Measurements from ENCODE around the gene ZNF652. TPM values are rescaled to one million over a fixed set of nuclear protein-coding genes. Genes with fewer than 3 reads are reported as not detected.

ZNF652 gene
- polyA plus RNA-seq, 1 of the 3 experiments (the other 2 are of a cell fraction) = 5.1 TPM

GRCh38 chr17:49333804-49334203, 28.2 kb downstream of the ZNF652 start (continued):
- TF ChIP-seq CHD2 (IDR thresholded peaks at IDR 0.05; ENCODE audit: low read length, partially characterized antibody) = no peak
- no peak for TF ChIP-seq FOXM1 (IDR thresholded peaks at IDR 0.05; ENCODE audit: low read depth)
- TF ChIP-seq USF2 (IDR thresholded peaks at IDR 0.05; ENCODE audit: borderline replicate concordance, low read depth, low read length) = no peak
- no peak for TF ChIP-seq SIN3A (IDR thresholded peaks at IDR 0.05; ENCODE audit: borderline replicate concordance, low read depth, low read length)
- TF ChIP-seq GABPA (IDR thresholded peaks at IDR 0.05; ENCODE audit: low read depth) = no peak
- TF ChIP-seq PBX3 (IDR thresholded peaks at IDR 0.05) = no peak
- TF ChIP-seq TCF12 (IDR thresholded peaks at IDR 0.05) = no peak
- TF ChIP-seq GATA2 (CRISPR knock-in tag; IDR thresholded peaks at IDR 0.05) = no peak

GRCh38 chr17:49327835-49328784, 33.9 kb downstream of the ZNF652 start:
- no peak overlapping the region for H3K4me3 ChIP-seq (ENCODE audit: low read depth in 2 of 2, low read length in 1 of 2)
- H2AFZ ChIP-seq (ENCODE audit: low read depth) = no peak overlapping the region
- POLR2A ChIA-PET = no interaction called here
- H3K27ac ChIP-seq (ENCODE audit: low read depth in 2 of 2, low read length in 1 of 2) = no peak overlapping the region
- no peaks in the 10 kb centered on the region for H3K4me1 ChIP-seq (ENCODE audit: control insufficient read depth in 1 of 2, insufficient read depth in 2 of 2, low read depth in 1 of 2, low read length in 1 of 2)
- H3K9me2 ChIP-seq = no peaks in the 10 kb centered on the region
- no peak overlapping the region for H3K4me2 ChIP-seq
- peaks cover 0 to 5% of the 10 kb centered on the region in 2 experiments for H3K36me3 ChIP-seq (replicated peaks in 1 of 2; ENCODE audit: control insufficient read depth in 1 of 2, insufficient read depth in 2 of 2, low read length in 1 of 2)
- H3K9me3 ChIP-seq = no peaks in the 10 kb centered on the region
- no peaks in the 10 kb centered on the region for H3K27me3 ChIP-seq (ENCODE audit: insufficient read depth)
- 92% methylated on average over 5 of the region's 5 CpGs for WGBS (ENCODE audit: low lambda C conversion rate)
- H3K79me2 ChIP-seq (ENCODE audit: insufficient read depth) = peaks cover 94% of the 10 kb centered on the region
- TF ChIP-seq NFIC (IDR thresholded peaks at IDR 0.05; ENCODE audit: borderline replicate concordance) (no peak), JUND (IDR thresholded peaks at IDR 0.05) (no peak), SMC3 (IDR thresholded peaks at IDR 0.05; ENCODE audit: low read depth, low read length) (no peak), REST (IDR thresholded peaks at IDR 0.05; ENCODE audit: low read depth, low read length) (no peak), TAF1 (IDR thresholded peaks at IDR 0.05; ENCODE audit: borderline replicate concordance, low read depth, low read length) (no peak), YY1 (IDR thresholded peaks at IDR 0.05; ENCODE audit: low read depth) (no peak)
- TF ChIP-seq, protein P1, sequence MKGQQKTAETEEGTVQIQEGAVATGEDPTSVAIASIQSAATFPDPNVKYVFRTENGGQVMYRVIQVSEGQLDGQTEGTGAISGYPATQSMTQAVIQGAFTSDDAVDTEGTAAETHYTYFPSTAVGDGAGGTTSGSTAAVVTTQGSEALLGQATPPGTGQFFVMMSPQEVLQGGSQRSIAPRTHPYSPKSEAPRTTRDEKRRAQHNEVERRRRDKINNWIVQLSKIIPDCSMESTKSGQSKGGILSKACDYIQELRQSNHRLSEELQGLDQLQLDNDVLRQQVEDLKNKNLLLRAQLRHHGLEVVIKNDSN (IDR thresholded peaks at IDR 0.05; ENCODE audit: borderline replicate concordance, low read depth) = no peak
- TF ChIP-seq, protein P2, sequence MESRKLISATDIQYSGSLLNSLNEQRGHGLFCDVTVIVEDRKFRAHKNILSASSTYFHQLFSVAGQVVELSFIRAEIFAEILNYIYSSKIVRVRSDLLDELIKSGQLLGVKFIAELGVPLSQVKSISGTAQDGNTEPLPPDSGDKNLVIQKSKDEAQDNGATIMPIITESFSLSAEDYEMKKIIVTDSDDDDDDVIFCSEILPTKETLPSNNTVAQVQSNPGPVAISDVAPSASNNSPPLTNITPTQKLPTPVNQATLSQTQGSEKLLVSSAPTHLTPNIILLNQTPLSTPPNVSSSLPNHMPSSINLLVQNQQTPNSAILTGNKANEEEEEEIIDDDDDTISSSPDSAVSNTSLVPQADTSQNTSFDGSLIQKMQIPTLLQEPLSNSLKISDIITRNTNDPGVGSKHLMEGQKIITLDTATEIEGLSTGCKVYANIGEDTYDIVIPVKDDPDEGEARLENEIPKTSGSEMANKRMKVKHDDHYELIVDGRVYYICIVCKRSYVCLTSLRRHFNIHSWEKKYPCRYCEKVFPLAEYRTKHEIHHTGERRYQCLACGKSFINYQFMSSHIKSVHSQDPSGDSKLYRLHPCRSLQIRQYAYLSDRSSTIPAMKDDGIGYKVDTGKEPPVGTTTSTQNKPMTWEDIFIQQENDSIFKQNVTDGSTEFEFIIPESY (IDR thresholded peaks at IDR 0.05; ENCODE audit: borderline replicate concordance, low read depth) = no peak
- no peak for DNase-seq
- H4K20me1 ChIP-seq (ENCODE audit: insufficient read depth) = peaks cover 52% of the 10 kb centered on the region
- H3K9ac ChIP-seq = no peak overlapping the region
- no peaks in the 10 kb centered on the region for H3F3A ChIP-seq (replicated peaks; ENCODE audit: insufficient read depth)
- CTCF ChIA-PET = interaction anchor here (1.1 to 2.4 kb wide), 4 partner anchors 13 to 228 kb away, joined by 4 to 17 read pairs (median 8); no protein-coding TSS in a partner anchor
